Measurements from ENCODE around the gene GZMM. TPM values are rescaled to one million over a fixed set of nuclear protein-coding genes. Genes with fewer than 3 reads are reported as not detected.

GZMM gene
- total RNA-seq, 4 donors from 2014 or later, result 0.50 to 0.58 TPM; not detected in 2

GRCh38 chr19:507286-508203, 36.3 kb upstream of the GZMM start, which contains the start of gene TPGS1:
TPGS1 (plus strand) TSS chr19:507497; CDS start chr19:507507, 10 bp downstream.
- H3K27me3 ChIP-seq, result no peaks in the 10 kb centered on the region
- no peak for DNase-seq (ENCODE audit: extremely low spot score)
- WGBS, result 0% methylated on average over 18 of the region's 81 CpGs
- H3K4me1 ChIP-seq, result peaks cover 27 to 47% (median 40%) of the 10 kb centered on the region in 4 donors
- peak within 1 kb of the TSS; percentile 73 to 100 (median 92) for H3K4me3 ChIP-seq
- TF ChIP-seq EP300 (IDR thresholded peaks at IDR 0.05) (no peak), POLR2AphosphoS5 (IDR thresholded peaks at IDR 0.05) (peak; percentile 66 to 73)
- H3K36me3 ChIP-seq, result peaks cover 0 to 11% (median 10%) of the 10 kb centered on the region in 4 donors
- H3K27ac ChIP-seq (replicated peaks in 1 of 4), result peak within 1 kb of the TSS; percentile 91 to 97 (median 92)
- intact Hi-C loops (cut with DNase I), result no loop called here
- H3K9me3 ChIP-seq, result no peaks in the 10 kb centered on the region

- Histone ChIP-seq H3K4me1 (peaks cover 31 to 52% (median 40%) of the 10 kb centered on the region in 4 donors), H3K36me3 (peaks cover 0 to 11% (median 10%) of the 10 kb centered on the region in 4 donors), H3K27me3 (no peaks in the 10 kb centered on the region), H3K4me3 (peak overlapping the region; percentile 73 to 100 (median 92)), H3K27ac (replicated peaks in 1 of 4) (peak overlapping the region in 3 of 4 donors; percentile 91 to 94 (median 91)), H3K9me3 (no peaks in the 10 kb centered on the region)
- no peak for TF ChIP-seq CTCF (IDR thresholded peaks at IDR 0.05)
- no peak for TF ChIP-seq POLR2A (IDR thresholded peaks at IDR 0.05; ENCODE audit: low read depth)
- no peak for TF ChIP-seq EP300 (IDR thresholded peaks at IDR 0.05)
- TF ChIP-seq POLR2AphosphoS5 (IDR thresholded peaks at IDR 0.05), result no peak
- no peak for DNase-seq (ENCODE audit: extremely low spot score)
- intact Hi-C loops (cut with DNase I), result no loop called here
- 77% methylated on average over 23 of the region's 32 CpGs for WGBS
These were observed 35.4 kb upstream of the GZMM start for GRCh38 chr19:508204-509150.

GRCh38 chr19:510606-511100, 33.2 kb upstream of the GZMM start:
- intact Hi-C loops (cut with DNase I), result no loop called here
- H3K4me1 ChIP-seq, result peaks cover 31 to 51% (median 40%) of the 10 kb centered on the region in 4 donors

GRCh38 chr19:511101-511851, 32.6 kb upstream of the GZMM start:
- WGBS, result 31% methylated on average over 26 of the region's 30 CpGs
- peak overlapping the region; percentile 66 to 82 (median 74) for H3K27ac ChIP-seq (replicated peaks in 1 of 4)
- no peak for DNase-seq (ENCODE audit: extremely low spot score)

More at GRCh38 chr19:510606-511100, 33.2 kb upstream of the GZMM start:
- DNase-seq (ENCODE audit: extremely low spot score), result no peak
- H3K36me3 ChIP-seq, result peaks cover 0 to 13% (median 10%) of the 10 kb centered on the region in 4 donors
- WGBS, result 4% methylated on average over 3 of the region's 21 CpGs
- peak overlapping the region; percentile 66 to 82 (median 74) for H3K27ac ChIP-seq (replicated peaks in 1 of 4)
- H3K9me3 ChIP-seq, result no peaks in the 10 kb centered on the region
- peak overlapping the region; percentile 25 to 37 (median 30) for H3K4me3 ChIP-seq
- TF ChIP-seq CTCF (IDR thresholded peaks at IDR 0.05) (peak; percentile 78 to 95 (median 85)), POLR2AphosphoS5 (IDR thresholded peaks at IDR 0.05) (peak; percentile 34 to 56), POLR2A (IDR thresholded peaks at IDR 0.05; ENCODE audit: low read depth) (no peak), EP300 (IDR thresholded peaks at IDR 0.05) (no peak)
- no peaks in the 10 kb centered on the region for H3K27me3 ChIP-seq

More at GRCh38 chr19:511101-511851, 32.6 kb upstream of the GZMM start:
- intact Hi-C loops (cut with DNase I), result no loop called here
- peaks cover 0 to 13% (median 10%) of the 10 kb centered on the region in 4 donors for H3K36me3 ChIP-seq
- no peaks in the 10 kb centered on the region for H3K9me3 ChIP-seq
- no peaks in the 10 kb centered on the region for H3K27me3 ChIP-seq
- H3K4me1 ChIP-seq, result peaks cover 29 to 44% (median 36%) of the 10 kb centered on the region in 4 donors
- H3K4me3 ChIP-seq, result peak overlapping the region; percentile 25 to 37 (median 30)
- TF ChIP-seq POLR2A (IDR thresholded peaks at IDR 0.05; ENCODE audit: low read depth) (no peak), EP300 (IDR thresholded peaks at IDR 0.05) (no peak), CTCF (IDR thresholded peaks at IDR 0.05) (no peak), POLR2AphosphoS5 (IDR thresholded peaks at IDR 0.05) (peak; percentile 5 to 29)
